A673 (cell line): Measurements from ENCODE around the gene PRTFDC1.

Source experiments
- EZH2 ChIP-seq: fragments of 200-600 bp; sonication (generic); IDR thresholded peaks from 2 replicates; pipeline ENCODE4 v1.6.1; 2017; ENCODE audit warnings: borderline replicate concordance, low read depth, mild to moderate bottlenecking, mixed read lengths, antibody characterized with exemption, low read length; ENCODE audit not compliant: poor library complexity, severe bottlenecking
- TF ChIP-seq, protein P1 (sequence below): fragments of 300-800, 200-600 bp; sonication (generic); conservative IDR thresholded peaks from 2 replicates; pipeline ENCODE4 v1.5.1; 2017; ENCODE audit warnings: low read depth, mild to moderate bottlenecking, antibody characterized with exemption, low read length, moderate library complexity, mixed read lengths

GRCh38 chr10:24966962-24967481 lies 14.6 kb upstream of the PRTFDC1 start:
- TF ChIP-seq, protein P1, sequence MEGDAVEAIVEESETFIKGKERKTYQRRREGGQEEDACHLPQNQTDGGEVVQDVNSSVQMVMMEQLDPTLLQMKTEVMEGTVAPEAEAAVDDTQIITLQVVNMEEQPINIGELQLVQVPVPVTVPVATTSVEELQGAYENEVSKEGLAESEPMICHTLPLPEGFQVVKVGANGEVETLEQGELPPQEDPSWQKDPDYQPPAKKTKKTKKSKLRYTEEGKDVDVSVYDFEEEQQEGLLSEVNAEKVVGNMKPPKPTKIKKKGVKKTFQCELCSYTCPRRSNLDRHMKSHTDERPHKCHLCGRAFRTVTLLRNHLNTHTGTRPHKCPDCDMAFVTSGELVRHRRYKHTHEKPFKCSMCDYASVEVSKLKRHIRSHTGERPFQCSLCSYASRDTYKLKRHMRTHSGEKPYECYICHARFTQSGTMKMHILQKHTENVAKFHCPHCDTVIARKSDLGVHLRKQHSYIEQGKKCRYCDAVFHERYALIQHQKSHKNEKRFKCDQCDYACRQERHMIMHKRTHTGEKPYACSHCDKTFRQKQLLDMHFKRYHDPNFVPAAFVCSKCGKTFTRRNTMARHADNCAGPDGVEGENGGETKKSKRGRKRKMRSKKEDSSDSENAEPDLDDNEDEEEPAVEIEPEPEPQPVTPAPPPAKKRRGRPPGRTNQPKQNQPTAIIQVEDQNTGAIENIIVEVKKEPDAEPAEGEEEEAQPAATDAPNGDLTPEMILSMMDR = no peak
- no peak for TF ChIP-seq EZH2
